VCaP (cell line): ENCODE measurements around the gene E2F6.

Source experiments
- H3K27ac ChIP-seq: fragments of 450-650 bp; 2 replicates; pipeline ENCODE4 v1.5.1; 2017
- CTCF ChIP-seq: fragments of 450-650 bp; conservative IDR thresholded peaks from 2 replicates; pipeline ENCODE4 v1.5.1; 2017; ENCODE audit warnings: mild to moderate bottlenecking, moderate library complexity

Gene E2F6

GRCh38 chr2:11467129-11467649 is 1.2 kb upstream of the E2F6 start:
- no peak for TF ChIP-seq CTCF
- peak overlapping the region; percentile 91; the same call in 1 of the 2 replicates for H3K27ac ChIP-seq

- H3K27ac ChIP-seq = peak overlapping the region; percentile 91
- TF ChIP-seq CTCF = no peak
Observed at GRCh38 chr2:11466307-11467128, 557 bp upstream of the E2F6 start.

GRCh38 chr2:11465110-11465484 is 864 bp downstream of the E2F6 start:
- TF ChIP-seq CTCF = no peak
- peak overlapping the region; percentile 91 for H3K27ac ChIP-seq

- no peak for TF ChIP-seq CTCF
- no peak overlapping the region for H3K27ac ChIP-seq
Observed at GRCh38 chr2:11459816-11460215, 6.1 kb downstream of the E2F6 start.

- TF ChIP-seq CTCF = no peak
- no peak overlapping the region for H3K27ac ChIP-seq
Observed at GRCh38 chr2:11458753-11459152, 7.2 kb downstream of the E2F6 start.

GRCh38 chr2:11457935-11458334 is 8.0 kb downstream of the E2F6 start:
- no peak for TF ChIP-seq CTCF
- no peak overlapping the region for H3K27ac ChIP-seq

- no peak overlapping the region for H3K27ac ChIP-seq
- TF ChIP-seq CTCF = no peak
Observed at GRCh38 chr2:11456251-11456650, 9.7 kb downstream of the E2F6 start.
